Measurements from ENCODE around the gene KLHDC4.

DNA sequence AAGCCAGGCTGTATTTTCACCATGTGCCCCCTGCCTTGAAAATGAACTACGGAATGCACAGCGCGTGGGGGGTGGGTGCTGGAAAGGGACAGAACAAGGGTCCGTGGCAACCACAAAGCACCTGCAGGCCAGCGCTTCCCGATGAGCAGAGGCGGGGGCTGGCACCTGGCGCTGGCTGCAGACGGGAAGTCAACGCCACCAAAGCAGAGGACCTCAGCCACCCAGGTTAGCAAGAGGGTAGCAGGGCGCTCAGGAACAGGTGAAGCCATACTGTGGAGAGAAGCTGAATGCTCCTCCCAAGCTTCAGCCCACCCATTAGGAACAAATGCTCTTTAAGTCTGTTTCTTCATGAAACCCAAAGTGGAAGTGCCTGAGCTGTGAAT is 64.7 kb downstream of the KLHDC4 start:
- no peak for TF ChIP-seq CTCF (conservative IDR thresholded peaks at IDR 0.05; ENCODE audit: low read depth, low read length)
- TF ChIP-seq POLR2A (IDR thresholded peaks at IDR 0.05; ENCODE audit: low read depth, low read length): no peak
- TF ChIP-seq RCOR1 (IDR thresholded peaks at IDR 0.05; ENCODE audit: insufficient replicate concordance, low read length): no peak
- TF ChIP-seq RAD21 (IDR thresholded peaks at IDR 0.05; ENCODE audit: low read length): no peak
- no peak for TF ChIP-seq MXI1 (IDR thresholded peaks at IDR 0.05; ENCODE audit: borderline replicate concordance, low read depth, low read length)
- TF ChIP-seq CEBPB (IDR thresholded peaks at IDR 0.05; ENCODE audit: low read depth, low read length): no peak
- TF ChIP-seq SMC3 (IDR thresholded peaks at IDR 0.05; ENCODE audit: low read depth, low read length): no peak
- TF ChIP-seq CHD1 (IDR thresholded peaks at IDR 0.05; ENCODE audit: low read depth, low read length): no peak
- TF ChIP-seq, protein P1, sequence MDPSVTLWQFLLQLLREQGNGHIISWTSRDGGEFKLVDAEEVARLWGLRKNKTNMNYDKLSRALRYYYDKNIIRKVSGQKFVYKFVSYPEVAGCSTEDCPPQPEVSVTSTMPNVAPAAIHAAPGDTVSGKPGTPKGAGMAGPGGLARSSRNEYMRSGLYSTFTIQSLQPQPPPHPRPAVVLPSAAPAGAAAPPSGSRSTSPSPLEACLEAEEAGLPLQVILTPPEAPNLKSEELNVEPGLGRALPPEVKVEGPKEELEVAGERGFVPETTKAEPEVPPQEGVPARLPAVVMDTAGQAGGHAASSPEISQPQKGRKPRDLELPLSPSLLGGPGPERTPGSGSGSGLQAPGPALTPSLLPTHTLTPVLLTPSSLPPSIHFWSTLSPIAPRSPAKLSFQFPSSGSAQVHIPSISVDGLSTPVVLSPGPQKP (IDR thresholded peaks at IDR 0.05; ENCODE audit: borderline replicate concordance, low read depth, low read length): no peak
- no peak for TF ChIP-seq MAFK (IDR thresholded peaks at IDR 0.05; ENCODE audit: low read depth, low read length)
- TF ChIP-seq BHLHE40 (IDR thresholded peaks at IDR 0.05; ENCODE audit: low read depth, low read length): no peak
- TF ChIP-seq, protein P2, sequence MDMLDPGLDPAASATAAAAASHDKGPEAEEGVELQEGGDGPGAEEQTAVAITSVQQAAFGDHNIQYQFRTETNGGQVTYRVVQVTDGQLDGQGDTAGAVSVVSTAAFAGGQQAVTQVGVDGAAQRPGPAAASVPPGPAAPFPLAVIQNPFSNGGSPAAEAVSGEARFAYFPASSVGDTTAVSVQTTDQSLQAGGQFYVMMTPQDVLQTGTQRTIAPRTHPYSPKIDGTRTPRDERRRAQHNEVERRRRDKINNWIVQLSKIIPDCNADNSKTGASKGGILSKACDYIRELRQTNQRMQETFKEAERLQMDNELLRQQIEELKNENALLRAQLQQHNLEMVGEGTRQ (IDR thresholded peaks at IDR 0.05; ENCODE audit: low read depth, low read length): no peak
- TF ChIP-seq RFX5 (IDR thresholded peaks at IDR 0.05; ENCODE audit: low read depth, low read length): no peak

All from IMR-90 (cell line).